ENCODE measurements around the gene KLHL33.

- TF ChIP-seq CTCF (IDR thresholded peaks at IDR 0.05) (no peak), POLR2A (IDR thresholded peaks at IDR 0.05) (no peak)
Measured at GRCh38 chr14:20383636-20384035, 52.3 kb downstream of the KLHL33 start.
